GM21619 (cell line): ENCODE results near the gene SIK3.
"Not testable (repeated sequence)": the region's sequence is repeated elsewhere in the genome, so short reads cannot be mapped to it uniquely, and the experiment has no call there.

Experiments used
- ATAC-seq: cut with Tn5 transposase; IDR thresholded peaks from one replicate; pipeline ENCODE4 v1.9.1; 2021; ENCODE audit not compliant: unreplicated experiment

SIK3 gene

GRCh38 chr11:116808262-116809175 lies 289.7 kb downstream of the SIK3 start:
- ATAC-seq, result no peak

- ATAC-seq, result no peak
Observed at GRCh38 chr11:116807601-116808261, 290.5 kb downstream of the SIK3 start.

GRCh38 chr11:116804001-116804400 lies 294.2 kb downstream of the SIK3 start:
- ATAC-seq, result no peak

- not testable (repeated sequence) for ATAC-seq
Observed at GRCh38 chr11:116801662-116802061, 296.6 kb downstream of the SIK3 start.

GRCh38 chr11:116800610-116801009 lies 297.6 kb downstream of the SIK3 start:
- no peak for ATAC-seq

- ATAC-seq, result no peak
Observed at GRCh38 chr11:116798368-116798767, 299.9 kb downstream of the SIK3 start.

GRCh38 chr11:116797816-116798215 lies 300.4 kb downstream of the SIK3 start:
- ATAC-seq, result no peak

- ATAC-seq, result no peak
Observed at GRCh38 chr11:116796548-116796947, 301.7 kb downstream of the SIK3 start.

GRCh38 chr11:116794851-116795250 lies 303.4 kb downstream of the SIK3 start:
- ATAC-seq, result no peak

- ATAC-seq, result no peak
Observed at GRCh38 chr11:116793772-116794097, 304.5 kb downstream of the SIK3 start.
